GM19351 (cell line): Measurements from ENCODE around the gene OR6B1.
"Not testable (repeated sequence)": the region's sequence is repeated elsewhere in the genome, so short reads cannot be mapped to it uniquely, and the experiment has no call there.

Source experiments
- ATAC-seq: cut with Tn5 transposase; IDR thresholded peaks from one replicate; pipeline ENCODE4 v1.9.1; 2021; ENCODE audit warnings: mild to moderate bottlenecking, moderate library complexity; ENCODE audit not compliant: unreplicated experiment

The OR6B1 gene

DNA sequence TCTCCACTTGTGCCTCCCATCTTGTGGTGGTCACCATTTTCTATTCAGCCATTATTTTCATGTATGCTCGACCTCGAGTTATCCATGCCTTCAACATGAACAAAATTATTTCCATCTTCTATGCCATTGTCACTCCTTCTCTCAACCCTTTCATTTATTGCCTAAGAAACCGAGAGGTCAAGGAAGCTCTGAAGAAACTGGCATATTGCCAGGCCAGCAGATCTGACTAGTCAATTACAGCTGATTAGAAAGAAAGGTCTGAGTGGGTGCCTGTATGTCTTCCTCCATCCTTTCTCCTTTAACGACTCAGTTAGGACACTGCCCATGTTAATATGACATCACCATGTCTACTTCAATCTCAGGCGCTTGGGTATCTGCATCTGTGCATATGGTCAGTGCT lies 4.6 kb downstream of the OR6B1 start:
- ATAC-seq: no peak

DNA sequence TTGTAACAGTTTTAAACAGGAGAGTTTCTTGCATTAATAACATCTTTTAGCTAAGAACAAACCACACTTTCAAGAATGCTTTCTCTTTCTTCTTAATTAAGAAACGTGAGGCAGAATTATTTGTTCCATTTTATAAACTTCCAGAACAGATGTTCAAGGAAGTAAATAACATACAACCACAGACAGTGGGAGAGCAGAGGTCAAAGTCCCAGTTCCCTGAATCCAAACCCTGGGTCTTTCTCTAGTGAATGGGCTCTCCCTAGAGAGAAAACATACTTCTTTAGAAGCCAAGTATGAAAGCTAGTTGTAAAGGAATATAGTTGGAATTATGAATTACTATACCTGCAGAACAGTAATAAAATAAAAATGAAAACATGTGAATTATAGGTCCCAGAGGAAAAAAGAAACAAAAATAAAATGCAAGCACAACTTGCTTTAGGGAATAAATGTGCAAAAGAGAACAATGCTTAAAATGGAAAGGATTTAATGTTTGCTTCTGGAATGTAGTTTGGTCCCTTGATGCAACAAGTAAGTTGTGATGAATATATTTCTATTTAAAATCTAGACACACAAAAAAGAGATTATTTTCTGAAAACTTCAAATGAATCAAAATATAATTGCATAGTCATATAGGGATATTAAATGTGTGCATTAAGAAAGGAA lies 6.0 kb downstream of the OR6B1 start:
- no peak for ATAC-seq

DNA sequence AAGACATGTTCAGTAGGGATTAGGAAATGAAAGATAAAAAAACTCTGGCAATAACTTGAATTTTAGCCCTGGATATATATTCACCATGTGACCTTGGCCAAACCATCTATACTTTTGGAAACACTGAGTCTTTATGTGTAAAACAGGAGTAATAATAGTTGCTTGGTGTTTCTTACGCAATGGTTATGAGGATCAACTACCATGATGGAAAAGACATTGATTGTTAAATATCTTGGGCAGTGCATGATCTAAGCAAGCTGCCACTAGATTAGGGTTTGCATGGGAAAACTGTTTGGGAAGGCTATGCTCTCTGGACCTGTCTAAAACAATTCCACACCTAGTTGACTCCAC lies 6.5 kb downstream of the OR6B1 start:
- ATAC-seq: no peak

DNA sequence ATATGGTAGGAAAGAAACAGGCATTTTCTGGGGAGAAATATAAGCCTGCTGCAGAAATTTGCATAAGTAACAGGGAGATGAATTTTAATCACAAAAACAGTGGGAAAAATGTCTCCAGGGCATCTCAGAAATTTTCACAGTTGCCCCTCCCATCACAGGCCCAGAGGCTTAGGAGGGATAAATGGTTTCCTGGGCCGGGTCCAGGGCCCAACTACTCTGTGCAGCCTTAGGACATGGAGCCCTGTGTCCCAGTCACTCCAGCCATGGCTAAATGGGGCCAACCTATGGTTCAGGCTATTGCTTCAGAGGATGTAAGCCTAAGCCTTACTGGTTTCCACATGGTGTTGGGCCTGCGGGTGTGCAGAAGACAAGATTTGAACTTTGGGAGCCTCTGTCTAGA lies 9.2 kb downstream of the OR6B1 start:
- ATAC-seq: no peak

DNA sequence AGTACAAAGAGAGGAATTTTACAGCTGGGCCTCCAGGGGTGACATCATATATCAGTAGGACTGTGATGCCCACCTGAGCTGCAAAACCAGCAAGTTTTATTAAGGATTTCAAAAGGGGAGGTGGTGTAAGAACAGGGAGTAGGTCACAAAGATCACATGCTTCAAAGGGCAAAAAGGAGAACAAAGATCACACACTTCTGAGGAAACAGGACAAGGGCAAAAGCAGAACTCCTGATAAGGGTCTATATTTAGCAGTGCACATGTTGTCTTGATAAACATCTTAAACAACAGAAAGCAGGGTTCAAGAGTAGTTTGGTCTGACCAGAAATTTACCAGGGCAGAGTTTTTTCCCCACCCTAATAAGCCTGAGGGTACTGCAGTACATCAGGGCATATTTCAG lies 9.9 kb downstream of the OR6B1 start:
- ATAC-seq: not testable (repeated sequence)

DNA sequence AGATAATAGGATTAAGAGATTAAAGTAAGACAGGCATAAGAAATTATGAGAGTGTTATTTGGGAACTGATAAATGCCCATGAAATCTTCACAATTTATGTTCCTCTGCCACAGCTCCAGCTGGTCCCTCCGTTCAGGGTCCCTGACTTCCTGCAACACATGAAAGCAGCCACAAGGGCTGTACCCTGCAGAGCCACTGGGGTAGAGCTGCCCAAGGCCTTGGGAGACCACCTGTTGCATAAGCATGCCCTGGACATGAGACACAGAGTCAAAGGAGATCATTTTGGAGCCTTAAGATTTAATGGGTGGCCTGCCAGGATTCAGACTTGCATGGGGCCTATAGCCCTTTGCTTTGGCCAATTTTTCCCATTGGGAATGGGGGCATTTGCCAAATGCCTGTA lies 10.7 kb downstream of the OR6B1 start:
- ATAC-seq: not testable (repeated sequence)

DNA sequence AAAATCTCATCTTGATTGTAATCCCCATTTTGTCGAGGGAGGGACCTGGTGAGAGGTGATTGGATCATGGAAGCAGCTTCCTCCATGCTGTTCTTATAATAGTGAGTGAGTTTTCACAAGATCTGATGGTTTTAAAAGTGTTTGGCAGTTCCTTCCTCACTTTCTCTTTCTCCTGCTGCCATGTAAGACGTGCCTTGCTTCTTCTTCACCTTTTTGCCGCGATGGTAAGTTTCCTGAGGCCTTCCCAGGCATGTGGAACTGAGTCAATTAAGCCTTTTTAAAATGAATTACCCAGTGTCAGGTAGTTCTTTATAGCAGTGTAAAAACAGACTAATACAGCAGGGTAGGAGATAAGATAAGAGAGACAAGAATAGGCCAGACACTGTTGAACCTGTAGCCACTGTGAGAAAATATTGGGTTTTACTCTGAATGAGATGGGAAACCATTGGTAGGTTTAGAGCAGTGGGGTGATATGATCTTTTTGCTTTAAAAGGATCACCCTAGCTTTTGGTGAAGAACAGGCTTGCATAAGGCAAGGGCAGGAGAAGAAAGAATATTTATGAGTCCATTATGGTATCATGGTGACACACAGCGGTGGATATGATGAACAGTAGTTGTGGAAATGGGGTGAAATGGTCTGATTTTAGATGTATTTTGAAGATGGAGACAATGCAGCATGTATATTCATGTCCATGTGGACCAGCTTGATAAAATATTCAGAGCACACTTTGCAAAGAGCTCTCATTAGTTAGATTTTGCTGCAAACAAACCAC lies 11.5 kb downstream of the OR6B1 start:
- no peak for ATAC-seq

DNA sequence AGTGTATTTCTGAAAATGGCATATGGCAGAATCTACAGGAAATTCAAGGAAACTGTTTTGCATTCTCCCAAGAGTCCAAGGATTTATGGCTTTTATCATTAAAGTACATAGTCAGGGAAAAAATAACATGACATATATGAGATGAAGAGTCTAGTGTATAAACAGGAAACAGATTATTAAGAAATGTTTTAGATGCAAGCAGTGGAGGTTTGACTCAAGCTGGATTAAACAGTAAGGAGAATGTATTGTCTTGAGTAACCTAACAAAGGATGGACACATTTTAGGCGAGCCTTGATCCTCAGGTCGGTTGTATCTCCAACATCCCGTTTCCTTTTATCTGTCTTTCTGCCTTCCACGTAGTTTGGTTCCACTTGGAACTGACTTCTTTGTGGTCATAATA lies 17.9 kb downstream of the OR6B1 start:
- ATAC-seq: no peak

DNA sequence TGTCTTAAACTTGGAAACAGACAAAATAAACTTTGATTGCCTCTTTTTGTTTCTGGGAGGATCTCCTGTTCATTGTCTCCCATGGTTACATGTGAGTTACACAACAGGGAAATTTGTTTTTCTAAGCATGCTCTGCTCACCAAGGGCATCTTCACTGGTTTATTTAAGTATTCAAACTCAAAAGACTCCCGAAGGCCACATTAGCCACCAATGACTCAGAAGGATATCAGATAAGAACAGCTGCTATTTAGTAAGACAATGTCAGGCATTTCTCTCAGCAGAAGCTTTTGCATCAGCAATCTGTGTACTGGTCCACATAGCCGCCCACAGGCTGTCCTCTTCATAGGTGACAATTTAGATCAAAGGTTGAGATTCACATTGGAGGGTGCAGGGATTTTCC lies 19.3 kb downstream of the OR6B1 start:
- ATAC-seq: no peak

DNA sequence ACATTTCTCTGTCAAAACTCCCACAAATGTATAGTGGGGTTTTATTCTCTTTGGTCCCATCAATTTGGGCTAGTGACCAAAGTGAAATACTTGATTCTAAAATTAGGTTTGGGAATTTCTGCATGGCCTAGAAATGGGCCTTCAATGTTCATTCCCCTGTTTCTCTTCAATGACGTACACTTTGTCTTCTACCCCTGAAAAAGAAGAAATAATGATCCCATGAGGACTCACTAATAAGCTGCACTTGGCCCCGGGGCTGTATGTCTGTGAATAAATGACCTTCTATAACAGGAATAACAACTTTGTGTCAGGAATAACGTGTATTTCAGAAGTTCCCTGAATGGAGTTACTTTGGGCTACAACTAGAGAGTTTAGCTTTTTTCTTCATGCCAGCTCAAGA lies 20.2 kb downstream of the OR6B1 start:
- no peak for ATAC-seq

DNA sequence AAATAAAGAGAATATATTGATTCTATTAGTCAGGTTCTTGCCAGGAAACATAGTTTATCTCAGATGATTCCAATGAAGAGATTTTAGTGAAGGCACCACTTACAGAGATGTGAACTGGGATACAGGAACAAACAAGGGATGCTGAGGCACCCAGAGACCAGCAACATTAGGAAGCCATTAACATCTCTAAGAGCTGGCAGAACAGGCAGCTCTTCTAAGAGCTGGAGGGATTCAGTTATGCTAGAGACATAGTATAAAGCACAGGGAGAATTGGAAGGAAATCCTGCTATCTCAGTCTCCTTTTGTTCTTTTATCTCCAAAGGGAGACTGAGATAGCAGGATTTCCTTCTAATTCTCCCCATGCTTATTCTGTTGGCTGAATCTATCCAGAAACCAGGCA lies 22.0 kb downstream of the OR6B1 start:
- no peak for ATAC-seq

DNA sequence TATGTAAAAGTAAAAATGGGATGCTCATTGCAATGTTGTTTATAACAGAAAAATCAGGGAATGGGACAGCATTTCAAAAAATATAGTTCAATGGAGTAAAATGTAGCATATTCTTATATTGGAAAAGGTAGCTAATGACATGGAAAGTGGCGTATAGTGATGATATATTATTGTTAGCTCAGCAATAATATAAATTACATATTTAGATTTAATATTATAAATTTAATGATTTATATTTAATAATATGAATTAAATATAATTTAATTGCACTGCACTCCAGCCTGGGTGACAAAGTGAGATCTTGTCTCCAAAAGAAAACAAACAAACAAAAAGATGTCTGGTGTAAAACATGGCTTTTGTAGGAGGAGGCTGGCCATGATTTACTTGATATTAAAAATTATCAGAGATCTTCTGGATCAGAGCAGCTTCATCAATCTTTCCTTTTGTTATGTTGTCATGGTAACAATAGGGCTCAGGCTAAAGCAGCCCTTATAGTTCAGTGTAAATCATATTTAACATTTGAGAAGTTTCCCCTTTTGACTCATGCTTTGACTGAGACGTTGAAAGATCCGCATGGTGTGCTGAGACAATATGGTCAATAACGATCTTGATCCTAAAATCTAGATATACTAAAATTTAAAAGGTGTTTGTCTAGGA lies 23.2 kb downstream of the OR6B1 start:
- ATAC-seq: no peak

DNA sequence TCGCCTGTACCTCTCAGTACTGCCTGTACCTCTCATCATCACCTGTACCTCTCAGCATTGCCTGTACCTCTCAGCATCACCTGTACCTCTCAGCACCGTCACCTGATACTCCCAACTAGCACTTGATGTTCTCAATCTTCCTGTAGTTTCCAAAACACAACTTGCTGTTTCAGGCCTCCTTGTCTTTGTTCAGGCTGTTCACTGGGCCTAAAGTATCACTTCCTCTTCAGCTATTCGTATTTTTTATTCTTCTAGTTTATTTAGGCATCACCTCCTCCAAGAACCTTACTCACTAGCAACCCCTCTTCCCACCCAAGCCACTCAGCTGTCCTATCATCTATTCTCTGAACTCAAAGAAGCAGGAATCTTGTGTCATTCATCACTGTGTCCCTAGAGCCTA lies 24.1 kb downstream of the OR6B1 start:
- no peak for ATAC-seq

DNA sequence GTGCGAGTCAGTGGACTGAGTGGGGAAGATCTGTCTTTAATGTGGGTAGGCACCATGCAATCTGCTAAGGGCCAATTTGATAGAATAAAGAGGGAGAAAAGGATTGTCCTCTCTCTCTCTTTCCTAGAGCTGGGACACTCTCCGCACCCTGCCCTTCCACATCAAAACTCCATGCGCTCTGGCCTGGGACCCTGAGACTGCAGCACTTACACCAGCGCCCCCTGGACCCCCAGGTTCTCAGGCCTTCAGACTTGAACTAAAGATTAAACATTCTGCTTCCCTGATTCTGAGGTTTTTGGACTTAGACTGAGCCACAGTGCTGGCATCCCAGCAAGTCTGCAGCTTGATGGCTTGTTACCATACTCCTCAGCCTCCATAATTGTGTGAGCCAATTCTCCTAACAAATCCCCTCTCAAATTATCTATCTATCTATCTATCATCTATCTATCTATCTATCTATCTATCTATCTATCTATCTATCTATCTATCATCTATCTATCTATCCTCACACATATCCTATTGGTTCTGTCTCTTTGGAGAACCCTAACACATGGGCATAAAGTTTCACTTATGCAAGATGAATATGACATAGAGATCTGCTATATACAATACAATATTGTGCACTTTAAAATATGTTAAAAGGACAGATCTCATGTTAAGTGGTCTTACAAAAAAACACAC lies 26.2 kb downstream of the OR6B1 start:
- no peak for ATAC-seq

DNA sequence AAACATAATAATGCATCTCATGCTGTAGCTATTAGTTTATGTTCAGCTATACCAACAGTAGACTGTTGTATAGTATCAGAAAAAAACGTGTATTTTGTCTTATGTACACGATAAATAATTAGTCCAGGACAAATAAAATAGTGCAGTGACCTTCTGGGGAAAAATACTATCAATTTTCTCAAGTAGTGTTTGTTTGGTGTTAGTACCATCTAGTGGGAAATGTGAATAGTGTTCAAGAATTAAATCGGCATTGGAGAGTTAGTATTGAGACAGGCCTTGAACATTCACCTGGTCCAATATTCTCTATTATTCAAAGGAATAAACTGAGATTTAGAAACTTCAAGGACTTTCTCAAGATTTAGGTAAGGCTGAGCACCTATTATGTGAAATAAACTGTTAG lies 26.9 kb downstream of the OR6B1 start:
- no peak for ATAC-seq

DNA sequence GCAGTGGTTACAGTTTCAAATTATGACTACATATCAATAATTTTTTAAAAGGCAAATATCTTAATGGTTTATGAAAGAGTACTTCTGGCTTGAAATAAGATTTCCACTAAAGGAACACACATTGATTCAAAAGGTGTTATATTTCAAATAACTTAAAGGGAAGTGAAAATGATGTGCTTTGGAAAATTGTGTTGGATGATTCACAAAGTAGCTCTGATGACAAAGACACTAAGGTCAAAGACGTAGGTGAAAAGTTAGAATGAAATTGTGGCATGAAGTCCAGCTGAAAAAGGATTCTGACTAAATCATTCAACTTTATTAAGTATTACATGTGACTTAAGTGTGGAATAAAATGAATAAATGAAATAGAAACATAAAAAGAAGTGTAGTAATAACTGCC lies 27.9 kb downstream of the OR6B1 start:
- peak; percentile 57 for ATAC-seq

DNA sequence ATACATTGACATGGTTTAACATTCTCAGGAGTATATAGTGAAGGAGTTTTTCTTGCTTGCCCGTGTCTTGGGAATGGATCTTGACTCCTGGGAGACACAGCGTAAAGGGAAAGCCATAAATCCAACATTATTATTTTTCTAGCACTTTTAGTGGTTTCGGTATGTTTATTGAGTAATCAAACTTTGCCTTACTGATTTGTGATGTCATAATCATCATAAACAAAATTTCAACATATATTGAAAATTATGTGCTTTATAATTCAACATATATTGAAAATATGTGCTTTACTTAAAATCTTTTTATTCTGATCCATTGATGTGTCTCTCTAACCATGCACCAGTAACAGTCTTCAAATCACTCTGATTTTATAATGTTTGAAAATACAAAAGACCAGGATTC lies 28.4 kb downstream of the OR6B1 start:
- ATAC-seq: no peak

DNA sequence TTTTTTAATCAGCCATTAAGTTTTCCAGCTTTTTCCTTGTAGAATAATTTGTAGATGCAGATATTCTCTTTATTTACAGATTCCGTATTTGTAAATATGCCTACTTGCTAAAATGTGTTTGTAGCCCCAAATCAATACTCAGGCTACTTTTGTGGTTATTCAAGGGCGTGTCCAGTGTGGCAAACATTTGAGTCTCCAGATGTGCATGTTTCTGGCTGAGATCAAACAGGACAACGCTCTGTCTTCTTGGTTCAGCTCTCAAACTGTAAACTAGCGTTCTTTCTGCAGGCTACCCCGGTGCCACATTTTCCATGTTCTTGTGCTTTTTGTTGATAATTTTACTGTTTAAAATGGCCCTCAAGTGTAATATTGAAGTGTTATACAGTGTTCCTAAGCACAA lies 32.4 kb downstream of the OR6B1 start:
- no peak for ATAC-seq

DNA sequence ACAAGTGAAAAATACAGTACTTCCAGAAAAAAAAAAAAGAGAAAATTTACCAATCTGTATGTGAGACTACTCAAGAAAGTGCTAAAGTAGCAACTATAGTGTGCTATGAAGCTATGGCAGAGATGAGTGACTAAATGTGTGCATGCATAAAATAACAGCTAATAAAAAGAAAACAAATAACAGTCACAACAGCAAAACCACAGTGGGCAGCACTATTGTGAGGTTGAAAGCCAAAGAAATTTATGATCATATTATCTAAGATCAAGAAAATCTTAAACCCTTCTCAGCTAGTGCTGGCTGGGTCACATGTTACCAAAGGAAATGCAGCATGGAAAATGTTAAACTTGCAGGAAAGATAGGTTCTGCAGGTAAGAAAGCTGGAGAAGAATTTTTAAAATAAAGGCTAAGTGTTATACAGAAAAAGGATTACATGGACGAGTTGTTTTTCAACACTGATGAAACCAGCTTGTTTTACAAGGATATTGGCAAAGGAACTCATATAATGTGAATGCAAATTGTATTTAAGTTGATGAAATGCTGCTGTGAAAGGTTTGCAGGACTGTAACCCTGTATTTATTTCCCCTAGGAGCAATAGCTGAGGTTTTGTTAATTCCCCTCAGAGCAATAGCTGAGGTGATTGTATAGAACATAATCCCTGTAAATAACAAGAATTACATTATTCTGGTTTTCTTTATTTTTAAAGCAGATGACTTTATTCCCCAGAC lies 33.0 kb downstream of the OR6B1 start:
- ATAC-seq: no peak

DNA sequence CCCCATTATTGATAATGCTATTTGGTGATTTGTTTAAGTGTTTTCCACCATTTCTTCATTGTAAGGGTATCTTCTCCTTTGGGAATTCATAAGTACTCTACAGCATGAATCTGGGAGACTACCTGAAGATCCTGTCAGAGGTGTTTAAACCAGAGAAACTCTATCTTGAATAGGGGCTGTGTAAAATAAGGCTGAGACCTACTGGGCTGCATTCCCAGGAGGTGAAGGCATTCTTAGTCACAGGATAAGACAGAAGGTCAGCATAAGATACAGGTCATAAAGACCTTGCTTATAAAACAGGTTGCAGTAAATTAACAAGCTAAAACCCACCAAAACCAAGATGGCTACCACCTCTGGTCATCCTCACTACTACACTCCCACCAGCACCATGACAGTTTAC lies 35.3 kb downstream of the OR6B1 start:
- no peak for ATAC-seq

DNA sequence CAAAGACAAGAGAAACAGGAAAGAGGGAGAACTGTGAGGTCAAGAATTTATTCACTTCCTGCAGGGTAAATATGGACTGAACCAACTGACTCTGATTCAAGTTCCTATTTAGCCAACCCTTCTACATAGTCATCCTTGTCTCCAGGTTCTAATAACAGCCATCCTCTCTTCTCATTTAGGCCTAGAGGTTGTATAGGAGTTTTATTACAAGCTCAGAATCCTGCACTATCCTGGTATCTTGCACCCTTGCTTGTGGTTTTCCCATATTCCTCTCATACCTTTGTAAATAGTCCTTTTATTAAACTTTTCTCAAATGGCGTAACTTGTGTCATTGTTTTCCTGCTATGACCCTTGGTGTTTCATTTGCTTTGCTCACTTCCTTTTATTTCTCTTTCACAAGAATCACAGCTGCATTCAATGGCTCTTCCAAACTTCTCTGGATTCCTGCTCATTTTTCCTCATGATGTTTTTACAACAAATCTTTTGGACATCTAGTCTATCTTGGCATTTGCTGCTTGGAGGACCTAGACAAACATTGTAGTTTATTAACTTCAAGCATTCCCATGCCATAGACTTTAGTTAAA lies 36.3 kb downstream of the OR6B1 start:
- ATAC-seq: no peak
